Measurements from ENCODE around the gene ATG7.

DNA sequence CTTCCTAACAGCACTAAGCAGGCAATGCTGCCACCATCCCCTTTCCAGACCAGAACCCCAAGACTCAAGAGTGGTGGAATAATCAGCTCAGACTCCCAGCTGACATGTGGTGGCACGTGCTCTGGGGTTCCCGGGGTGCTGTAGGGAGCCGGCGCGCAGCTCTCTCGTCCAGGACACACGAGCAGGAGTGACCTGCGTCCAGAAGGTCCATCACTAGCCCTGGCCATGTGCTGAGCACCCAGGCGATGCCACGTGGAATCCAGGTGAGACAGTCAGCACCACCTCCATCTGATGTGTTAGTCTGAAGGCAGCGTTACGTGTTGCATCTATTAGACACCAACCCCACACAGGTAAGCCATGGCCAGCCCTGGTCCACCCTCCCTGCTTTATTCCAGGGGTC is 293.3 kb downstream of the ATG7 start:
- TF ChIP-seq POLR2AphosphoS5 (IDR thresholded peaks at IDR 0.05; ENCODE audit: borderline replicate concordance, low read depth, low read length) (no peak), EZH2 (IDR thresholded peaks at IDR 0.05) (no peak), FOXP2 (optimal IDR thresholded peaks at IDR 0.05; ENCODE audit: control extremely low read depth, extremely low read length, insufficient read depth) (no peak)

All from SK-N-MC (cell line).